GM12878 (cell line): ENCODE measurements around the gene MYO3A.

Experiments used
- CBX5 ChIP-seq: sonication (generic); IDR thresholded peaks from 2 replicates; pipeline ENCODE4 v1.6.1; 2016; ENCODE audit warnings: low read depth, moderate library complexity, mild to moderate bottlenecking, inconsistent platforms
- GATAD2B ChIP-seq: fragments of 450-650 bp; conservative IDR thresholded peaks from 2 replicates; pipeline ENCODE4 v1.6.1; 2017; ENCODE audit warnings: low read depth, mild to moderate bottlenecking, moderate library complexity
- JUND ChIP-seq: IDR thresholded peaks from 2 replicates; pipeline ENCODE4 v1.6.1; 2012; ENCODE audit warnings: low read depth, mild to moderate bottlenecking, low read length, improper control_type of control experiment, moderate library complexity
- KDM1A ChIP-seq: fragments of 200-600 bp; sonication (generic); IDR thresholded peaks from 2 replicates; pipeline ENCODE4 v1.6.1; 2016; ENCODE audit warnings: borderline replicate concordance
- MYC ChIP-seq: IDR thresholded peaks from 2 replicates; pipeline ENCODE4 v1.6.1; 2011; ENCODE audit warnings: mild to moderate bottlenecking, low read length, moderate library complexity, inconsistent platforms; ENCODE audit not compliant: insufficient read depth, insufficient replicate concordance, insufficient read length, severe bottlenecking
- NR2C2 ChIP-seq: IDR thresholded peaks from 2 replicates; pipeline ENCODE4 v1.6.1; 2011; ENCODE audit warnings: borderline replicate concordance, low read depth; ENCODE audit not compliant: control insufficient read depth, insufficient read length
- RAD51 ChIP-seq: fragments of 450-650 bp; IDR thresholded peaks from 2 replicates; pipeline ENCODE4 v1.6.1; 2016; ENCODE audit warnings: moderate library complexity, mild to moderate bottlenecking, inconsistent platforms
- SMAD5 ChIP-seq: IDR thresholded peaks from 2 replicates; pipeline ENCODE4 v1.6.1; 2016; ENCODE audit warnings: antibody characterized with exemption, low read depth
- TAF1 ChIP-seq: IDR thresholded peaks from 2 replicates; pipeline ENCODE4 v1.6.1; 2011; ENCODE audit warnings: mild to moderate bottlenecking, low read depth, low read length, borderline replicate concordance
- TBL1XR1 ChIP-seq: IDR thresholded peaks from 2 replicates; pipeline ENCODE4 v1.6.1; 2012; ENCODE audit warnings: low read depth, low read length, improper control_type of control experiment
- TCF7 ChIP-seq: IDR thresholded peaks from 2 replicates; pipeline ENCODE4 v1.6.1; 2014; ENCODE audit warnings: antibody characterized with exemption, borderline replicate concordance
- YBX1 ChIP-seq: fragments of 450-650 bp; IDR thresholded peaks from 2 replicates; pipeline ENCODE4 v1.6.1; 2016; ENCODE audit warnings: antibody characterized with exemption
- ZNF274 ChIP-seq: IDR thresholded peaks from one replicate; pipeline ENCODE4 v1.8.0; 2011; ENCODE audit not compliant: insufficient read length, insufficient read depth
- TF ChIP-seq, protein P1 (sequence below), 3 experiments: IDR thresholded peaks in 2 of 3; conservative IDR thresholded peaks in 1 of 3; 2 replicates each; pipeline ENCODE4 v1.5.1; 2011; ENCODE audit warnings: low read depth in 3 of 3, low read length in 3 of 3, mild to moderate bottlenecking in 3 of 3, control low read depth in 2 of 3, moderate library complexity in 2 of 3, inconsistent platforms in 1 of 3, mixed read lengths in 1 of 3; ENCODE audit not compliant: control insufficient read depth in 2 of 3, insufficient read depth in 1 of 3; ENCODE audit errors: extremely low read depth in 1 of 3

- TF ChIP-seq TBL1XR1: no peak
- TF ChIP-seq RAD51: no peak
- TF ChIP-seq, protein P1, sequence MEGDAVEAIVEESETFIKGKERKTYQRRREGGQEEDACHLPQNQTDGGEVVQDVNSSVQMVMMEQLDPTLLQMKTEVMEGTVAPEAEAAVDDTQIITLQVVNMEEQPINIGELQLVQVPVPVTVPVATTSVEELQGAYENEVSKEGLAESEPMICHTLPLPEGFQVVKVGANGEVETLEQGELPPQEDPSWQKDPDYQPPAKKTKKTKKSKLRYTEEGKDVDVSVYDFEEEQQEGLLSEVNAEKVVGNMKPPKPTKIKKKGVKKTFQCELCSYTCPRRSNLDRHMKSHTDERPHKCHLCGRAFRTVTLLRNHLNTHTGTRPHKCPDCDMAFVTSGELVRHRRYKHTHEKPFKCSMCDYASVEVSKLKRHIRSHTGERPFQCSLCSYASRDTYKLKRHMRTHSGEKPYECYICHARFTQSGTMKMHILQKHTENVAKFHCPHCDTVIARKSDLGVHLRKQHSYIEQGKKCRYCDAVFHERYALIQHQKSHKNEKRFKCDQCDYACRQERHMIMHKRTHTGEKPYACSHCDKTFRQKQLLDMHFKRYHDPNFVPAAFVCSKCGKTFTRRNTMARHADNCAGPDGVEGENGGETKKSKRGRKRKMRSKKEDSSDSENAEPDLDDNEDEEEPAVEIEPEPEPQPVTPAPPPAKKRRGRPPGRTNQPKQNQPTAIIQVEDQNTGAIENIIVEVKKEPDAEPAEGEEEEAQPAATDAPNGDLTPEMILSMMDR (IDR thresholded peaks at IDR 0.05 in 2 of 3, conservative IDR thresholded peaks at IDR 0.05 in 1 of 3; ENCODE audit: control insufficient read depth in 2 of 3, extremely low read depth in 1 of 3, insufficient read depth in 1 of 3, low read depth in 3 of 3, low read length in 3 of 3): no peak
- TF ChIP-seq YBX1: no peak
- TF ChIP-seq CBX5: no peak
- no peak for TF ChIP-seq ZNF274
- TF ChIP-seq KDM1A: no peak
- no peak for TF ChIP-seq SMAD5
- no peak for TF ChIP-seq JUND
- no peak for TF ChIP-seq TAF1
- no peak for TF ChIP-seq MYC
- no peak for TF ChIP-seq NR2C2
- TF ChIP-seq GATAD2B: no peak
- TF ChIP-seq TCF7: no peak
These were observed 279.2 kb downstream of the MYO3A start for GRCh38 chr10:26213157-26213800.
